Lower leg skin (tissue), 3 donors: Measurements from ENCODE around the gene IGSF8.

Experiments used
- POLR2A ChIP-seq, 2 donors: fragments of 450-650 bp; IDR thresholded peaks; one replicate each; pipeline ENCODE4 v1.6.1; 2016 to 2017; ENCODE audit warnings: antibody characterized with exemption in 2 of 2, mild to moderate bottlenecking in 1 of 2, moderate library complexity in 1 of 2
- TF ChIP-seq, protein P1 (sequence below), 3 donors: fragments of 450-650 bp; IDR thresholded peaks; one replicate each; pipeline ENCODE4 v1.5.1; 2016; ENCODE audit warnings: antibody characterized with exemption in 3 of 3, mild to moderate bottlenecking in 3 of 3, moderate library complexity in 2 of 3

DNA sequence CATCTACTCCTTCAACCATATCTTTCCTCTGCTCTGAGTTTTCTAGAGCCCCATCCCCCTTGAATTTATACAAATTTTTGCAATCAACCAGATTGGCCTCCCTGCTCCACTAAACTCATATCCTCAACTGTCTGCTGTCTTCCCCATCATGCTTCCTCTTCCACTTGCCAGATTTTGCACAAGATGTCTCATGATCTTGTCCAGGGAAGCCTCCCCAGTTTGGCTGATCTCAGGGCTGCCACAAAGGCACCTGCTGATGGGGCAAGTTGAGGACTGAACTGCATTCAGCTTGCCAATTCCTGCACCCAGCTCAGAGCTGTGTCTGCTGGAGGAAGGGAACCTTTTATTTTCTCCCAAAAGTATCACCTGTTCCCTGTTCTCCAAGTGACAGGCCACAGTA is 20.9 kb downstream of the IGSF8 start:
- TF ChIP-seq, protein P1, sequence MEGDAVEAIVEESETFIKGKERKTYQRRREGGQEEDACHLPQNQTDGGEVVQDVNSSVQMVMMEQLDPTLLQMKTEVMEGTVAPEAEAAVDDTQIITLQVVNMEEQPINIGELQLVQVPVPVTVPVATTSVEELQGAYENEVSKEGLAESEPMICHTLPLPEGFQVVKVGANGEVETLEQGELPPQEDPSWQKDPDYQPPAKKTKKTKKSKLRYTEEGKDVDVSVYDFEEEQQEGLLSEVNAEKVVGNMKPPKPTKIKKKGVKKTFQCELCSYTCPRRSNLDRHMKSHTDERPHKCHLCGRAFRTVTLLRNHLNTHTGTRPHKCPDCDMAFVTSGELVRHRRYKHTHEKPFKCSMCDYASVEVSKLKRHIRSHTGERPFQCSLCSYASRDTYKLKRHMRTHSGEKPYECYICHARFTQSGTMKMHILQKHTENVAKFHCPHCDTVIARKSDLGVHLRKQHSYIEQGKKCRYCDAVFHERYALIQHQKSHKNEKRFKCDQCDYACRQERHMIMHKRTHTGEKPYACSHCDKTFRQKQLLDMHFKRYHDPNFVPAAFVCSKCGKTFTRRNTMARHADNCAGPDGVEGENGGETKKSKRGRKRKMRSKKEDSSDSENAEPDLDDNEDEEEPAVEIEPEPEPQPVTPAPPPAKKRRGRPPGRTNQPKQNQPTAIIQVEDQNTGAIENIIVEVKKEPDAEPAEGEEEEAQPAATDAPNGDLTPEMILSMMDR (IDR thresholded peaks at IDR 0.05) = no peak
- TF ChIP-seq POLR2A (IDR thresholded peaks at IDR 0.05) = no peak
